HG03460 (cell line): Measurements from ENCODE around the gene ILK.

ENCODE experiments used
- ATAC-seq: cut with Tn5 transposase; IDR thresholded peaks from one replicate; pipeline ENCODE4 v1.9.1; 2021; ENCODE audit not compliant: unreplicated experiment

The ILK gene

DNA sequence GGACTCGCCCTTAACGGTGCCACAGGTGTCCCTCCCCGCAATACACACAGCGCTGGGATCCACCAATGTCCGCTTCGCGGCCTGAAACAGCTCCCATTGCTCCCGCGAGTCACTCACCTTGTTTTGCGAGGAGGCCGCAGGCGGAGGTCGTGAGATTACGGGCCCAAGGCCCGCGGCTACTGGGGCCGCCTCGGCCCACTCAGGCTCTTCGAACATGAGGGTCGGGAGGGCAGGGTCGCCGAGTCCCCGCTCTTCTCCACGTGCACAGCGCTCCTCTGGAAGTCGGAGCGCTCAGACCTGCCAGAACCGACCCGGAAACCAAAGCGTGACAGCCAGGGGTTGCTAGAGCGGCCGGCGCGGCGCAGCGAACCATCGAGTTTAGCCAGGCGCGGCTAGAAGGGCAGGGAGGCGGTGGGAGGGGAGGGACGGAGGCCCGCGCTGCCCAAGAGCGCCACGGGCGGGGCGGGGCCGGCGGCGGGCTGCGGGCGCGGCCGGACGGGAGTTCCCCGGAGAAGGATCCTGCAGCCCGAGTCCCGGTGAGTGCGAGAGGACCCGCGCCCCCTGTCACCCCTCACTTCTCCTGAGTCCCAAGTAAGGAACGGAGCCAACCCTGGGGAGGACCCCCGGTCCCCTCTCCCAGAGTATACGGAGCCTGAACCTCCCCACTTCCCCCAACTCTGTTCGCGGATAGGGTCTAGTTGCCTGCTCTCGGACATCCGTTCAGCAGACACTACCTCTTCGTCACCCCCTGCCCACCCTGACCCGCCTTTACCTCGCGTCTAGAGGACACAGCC is at the start of gene ILK, which contains the start of gene RRP8:
Gene ILK (plus strand): TSS at position 488 of the 794 bp plus-strand sequence. CDS start 498 bp downstream, outside the sequence.
Gene RRP8 (minus strand): TSS at position 330 of the 794 bp plus-strand sequence. CDS start 114 bp downstream, at position 216.
- peak; percentile 62 for ATAC-seq

GRCh38 chr11:6554828-6555706 is 48.5 kb upstream of the ILK start:
- no peak for ATAC-seq

DNA sequence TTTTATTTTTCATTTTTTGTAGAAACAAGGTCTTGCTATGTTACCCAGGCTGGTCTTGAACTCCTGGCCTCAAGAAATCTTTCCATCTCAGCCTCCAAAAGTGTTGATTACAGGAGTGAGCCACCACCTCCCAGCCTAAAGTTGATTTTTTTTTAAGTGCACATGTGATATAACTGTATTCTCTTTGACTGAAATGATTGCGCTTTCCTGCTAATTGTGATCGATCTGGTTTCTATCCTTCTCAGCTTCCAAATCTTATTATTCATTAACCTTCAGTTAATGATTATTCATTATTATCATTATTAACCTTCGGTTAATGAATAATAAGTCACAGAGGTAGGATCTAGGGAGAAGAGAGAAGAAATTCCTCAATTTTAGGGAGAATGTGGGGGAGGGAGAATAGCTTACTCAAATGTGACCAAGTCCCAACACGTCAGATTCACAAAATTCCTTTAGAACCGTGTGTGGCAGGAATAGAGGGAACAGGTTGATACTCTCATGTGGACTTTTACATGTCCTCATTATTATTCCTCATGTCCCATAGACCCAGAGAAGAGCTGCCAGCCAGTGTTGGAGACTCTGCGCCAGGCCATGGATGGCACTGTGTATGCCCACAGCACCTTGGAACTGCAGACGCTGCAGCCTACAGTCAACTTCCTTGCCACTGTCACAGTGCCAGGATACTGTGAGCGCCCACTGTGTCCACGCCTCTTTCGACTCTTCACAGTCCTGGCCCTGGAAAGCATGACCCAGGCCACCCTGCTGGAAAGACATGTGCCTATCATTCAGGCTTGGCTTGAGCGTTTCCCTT is 47.2 kb upstream of the ILK start:
- no peak for ATAC-seq

GRCh38 chr11:6557063-6557462 is 46.5 kb upstream of the ILK start:
- ATAC-seq, result no peak

- ATAC-seq, result no peak
These were observed 45.6 kb upstream of the ILK start for GRCh38 chr11:6557761-6558674.

DNA sequence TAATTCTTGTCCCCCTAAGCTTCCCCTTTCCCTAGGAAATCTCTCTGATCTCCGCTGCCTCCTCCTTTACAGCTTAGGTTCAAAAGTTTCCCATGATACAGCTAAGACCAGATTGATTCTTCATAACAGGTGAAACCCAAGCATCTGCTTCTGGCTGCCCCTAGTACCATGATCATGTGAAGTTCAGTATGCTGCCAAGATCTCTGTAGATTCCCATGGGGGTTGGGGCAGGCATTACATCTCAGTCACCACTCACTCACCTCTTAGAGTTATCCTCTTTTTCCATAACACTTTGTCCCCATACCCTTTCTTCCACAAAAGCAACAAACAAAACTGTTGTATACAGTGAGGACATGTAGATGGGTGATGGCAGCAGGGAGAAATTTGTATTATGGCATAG is 44.2 kb upstream of the ILK start:
- no peak for ATAC-seq

- no peak for ATAC-seq
These were observed 42.3 kb upstream of the ILK start for GRCh38 chr11:6561288-6561687.

- no peak for ATAC-seq
These were observed 40.4 kb upstream of the ILK start for GRCh38 chr11:6563121-6563619.

GRCh38 chr11:6563667-6564066 is 39.9 kb upstream of the ILK start:
- no peak for ATAC-seq

DNA sequence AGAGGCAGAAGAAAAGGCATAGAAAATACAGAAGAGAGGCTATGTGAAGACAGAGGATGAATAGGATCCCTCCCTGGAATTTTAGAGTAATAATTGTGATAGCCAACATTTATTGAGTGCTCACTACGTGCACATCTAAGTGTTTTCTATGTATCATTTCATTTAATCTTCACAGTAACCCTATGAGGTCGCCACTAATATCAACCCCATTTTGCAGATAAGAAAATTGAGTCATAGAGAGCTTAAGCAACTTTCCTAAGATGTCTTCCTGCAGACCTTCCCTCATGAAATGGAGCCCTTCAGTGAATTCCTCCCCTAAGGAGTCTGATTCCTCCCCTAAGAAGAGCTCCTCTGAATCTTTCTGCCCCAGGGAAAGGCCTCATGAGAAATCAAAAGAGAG is 38.2 kb upstream of the ILK start:
- no peak for ATAC-seq

DNA sequence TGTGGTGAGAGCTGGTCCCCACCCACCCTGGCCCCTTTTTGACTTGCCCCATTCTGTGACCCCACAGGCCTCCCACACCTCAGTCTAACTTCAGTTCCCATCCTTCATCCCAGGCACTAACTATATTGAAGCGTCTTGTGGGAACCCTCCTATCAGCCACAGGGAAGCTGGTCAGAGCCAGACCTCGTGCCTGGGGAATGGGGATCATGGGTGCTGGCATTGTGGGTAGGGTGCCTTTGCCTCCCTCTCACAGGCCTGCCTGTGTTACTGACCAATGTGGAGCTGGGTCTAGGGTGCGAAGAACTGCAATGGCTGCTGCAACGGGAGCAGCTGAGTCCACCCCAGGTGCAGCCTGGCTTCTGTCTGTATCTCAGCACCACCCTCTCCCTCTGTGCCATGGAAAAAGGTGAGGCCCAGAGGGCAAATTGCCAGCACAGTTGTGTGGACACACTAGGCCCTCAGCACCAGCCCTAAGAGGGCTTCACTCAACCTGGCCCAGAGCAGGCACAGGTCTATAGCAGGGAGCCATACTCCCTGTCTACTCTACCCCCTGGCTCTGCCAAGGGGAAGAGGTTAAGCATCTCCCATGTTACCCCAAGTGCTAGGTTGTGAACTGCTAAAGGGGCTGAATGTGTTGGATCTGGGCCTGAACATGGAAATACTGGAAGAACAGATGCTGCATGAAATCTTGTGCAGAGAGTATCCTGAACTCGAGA is 37.4 kb upstream of the ILK start:
- ATAC-seq, result no peak

GRCh38 chr11:6566704-6567370 is 36.7 kb upstream of the ILK start:
- ATAC-seq, result no peak

DNA sequence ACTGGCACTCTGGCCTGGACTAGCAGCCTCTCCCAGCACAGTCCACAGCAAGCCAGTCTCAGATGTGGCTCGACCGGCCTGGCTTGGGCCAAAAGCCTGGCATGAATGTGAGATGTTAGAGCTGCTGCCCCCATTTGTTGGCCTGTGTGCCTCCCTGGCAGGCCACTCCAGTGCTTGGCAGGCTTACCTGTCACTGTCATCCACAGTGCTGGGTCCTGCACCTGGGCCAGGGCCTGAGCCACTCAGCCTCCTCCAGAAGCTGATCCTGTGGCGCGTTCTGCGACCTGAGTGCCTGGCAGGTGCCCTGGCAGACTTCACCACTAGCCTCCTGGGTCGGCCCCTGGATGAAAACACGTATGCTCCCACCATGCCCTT is 36.2 kb upstream of the ILK start:
- no peak for ATAC-seq

GRCh38 chr11:6568191-6568918 is 35.2 kb upstream of the ILK start:
- ATAC-seq, result no peak

DNA sequence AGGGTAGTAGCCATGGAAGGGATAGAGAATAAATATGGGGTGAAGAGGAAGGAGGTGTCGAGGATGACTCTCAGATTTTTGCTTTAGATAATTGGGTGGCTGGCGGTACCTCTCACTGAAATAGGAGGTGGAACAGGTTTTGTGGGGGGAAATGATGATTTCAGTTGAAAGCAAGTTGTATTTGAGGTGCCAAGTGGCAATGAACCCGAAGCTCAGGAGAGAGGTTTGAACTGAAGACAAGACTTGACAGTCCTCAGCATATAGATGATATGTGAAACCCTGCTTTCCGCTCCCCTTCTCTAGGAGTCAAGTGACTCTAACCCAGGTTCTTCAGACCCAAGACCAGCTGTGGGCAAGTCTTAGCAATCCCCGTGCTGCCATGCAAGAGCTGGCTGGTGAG is 33.9 kb upstream of the ILK start:
- ATAC-seq, result no peak

DNA sequence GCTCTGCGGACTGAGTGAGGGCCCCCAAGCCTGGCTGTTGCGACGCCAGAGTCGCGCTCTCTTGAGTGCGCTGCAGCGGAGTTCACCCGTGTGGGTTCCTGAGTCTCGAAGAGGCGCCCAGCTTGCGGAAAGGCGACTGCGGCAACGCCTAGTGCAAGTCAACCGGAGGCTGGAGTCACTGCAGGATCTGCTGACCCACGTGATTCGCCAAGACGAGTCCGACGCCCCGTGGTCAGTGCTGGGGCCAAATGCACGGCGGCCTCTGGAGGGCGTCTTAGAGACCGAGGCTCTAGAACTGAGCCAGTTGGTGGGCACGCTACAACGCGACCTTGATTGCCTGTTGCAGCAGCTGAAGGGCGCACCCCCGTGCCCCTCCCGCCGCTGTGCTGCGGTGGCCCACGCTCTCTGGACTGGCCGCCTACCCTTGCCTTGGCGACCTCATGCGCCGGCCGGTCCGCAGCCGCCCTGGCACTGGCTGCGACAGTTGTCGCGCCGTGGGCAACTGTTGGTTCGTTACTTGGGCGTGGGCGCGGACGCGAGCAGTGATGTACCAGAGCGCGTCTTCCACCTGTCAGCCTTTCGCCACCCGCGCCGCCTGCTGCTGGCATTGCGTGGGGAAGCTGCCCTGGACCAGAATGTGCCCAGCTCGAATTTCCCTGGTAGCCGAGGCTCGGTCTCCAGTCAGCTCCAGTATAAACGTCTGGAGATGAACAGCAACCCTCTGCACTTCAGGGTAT is 32.7 kb upstream of the ILK start:
- no peak for ATAC-seq

- no peak for ATAC-seq
These were observed 32.1 kb upstream of the ILK start for GRCh38 chr11:6571434-6572008.
